Measurements from ENCODE around the gene PCK1.

Gene PCK1

GRCh38 chr20:57570145-57570850 is 9.4 kb downstream of the PCK1 start:
- Mint-ChIP-seq H3K27ac (no peak overlapping the region), H3K27me3 (ENCODE audit: low read depth) (peaks cover 2% of the 10 kb centered on the region), H3K4me3 (no peak overlapping the region), H3K4me1 (ENCODE audit: low read depth) (no peaks in the 10 kb centered on the region), H3K36me3 (ENCODE audit: low read depth) (no peaks in the 10 kb centered on the region), H3K9me3 (no peaks in the 10 kb centered on the region)
- no peak for DNase-seq (ENCODE audit: low spot score)

- Mint-ChIP-seq H3K27ac (no peak overlapping the region), H3K4me3 (no peak overlapping the region), H3K36me3 (ENCODE audit: low read depth) (no peaks in the 10 kb centered on the region), H3K27me3 (ENCODE audit: low read depth) (peaks cover 2% of the 10 kb centered on the region), H3K9me3 (no peaks in the 10 kb centered on the region), H3K4me1 (ENCODE audit: low read depth) (no peaks in the 10 kb centered on the region)
- no peak for DNase-seq (ENCODE audit: low spot score)
Measured at GRCh38 chr20:57570920-57571319, 10.0 kb downstream of the PCK1 start.

GRCh38 chr20:57571782-57572416 is 11.0 kb downstream of the PCK1 start:
- no peak for DNase-seq (ENCODE audit: low spot score)
- H3K9me3 Mint-ChIP-seq, result no peaks in the 10 kb centered on the region
- no peak overlapping the region for H3K4me3 Mint-ChIP-seq
- no peaks in the 10 kb centered on the region for H3K4me1 Mint-ChIP-seq (ENCODE audit: low read depth)
- H3K36me3 Mint-ChIP-seq (ENCODE audit: low read depth), result no peaks in the 10 kb centered on the region
- peaks cover 2% of the 10 kb centered on the region for H3K27me3 Mint-ChIP-seq (ENCODE audit: low read depth)
- H3K27ac Mint-ChIP-seq, result no peak overlapping the region

- DNase-seq (ENCODE audit: low spot score), result no peak
- Mint-ChIP-seq H3K4me1 (ENCODE audit: low read depth) (no peaks in the 10 kb centered on the region), H3K9me3 (no peaks in the 10 kb centered on the region), H3K27me3 (ENCODE audit: low read depth) (peaks cover 2% of the 10 kb centered on the region), H3K27ac (no peak overlapping the region), H3K36me3 (ENCODE audit: low read depth) (no peaks in the 10 kb centered on the region), H3K4me3 (no peak overlapping the region)
Measured at GRCh38 chr20:57573242-57573641, 12.3 kb downstream of the PCK1 start.

GRCh38 chr20:57573894-57574293 is 13.0 kb downstream of the PCK1 start:
- H3K9me3 Mint-ChIP-seq, result no peaks in the 10 kb centered on the region
- no peak overlapping the region for H3K27ac Mint-ChIP-seq
- no peak overlapping the region for H3K4me3 Mint-ChIP-seq
- H3K36me3 Mint-ChIP-seq (ENCODE audit: low read depth), result no peaks in the 10 kb centered on the region
- peaks cover 6% of the 10 kb centered on the region for H3K27me3 Mint-ChIP-seq (ENCODE audit: low read depth)
- DNase-seq (ENCODE audit: low spot score), result no peak
- H3K4me1 Mint-ChIP-seq (ENCODE audit: low read depth), result no peaks in the 10 kb centered on the region

GRCh38 chr20:57574954-57575353 is 14.0 kb downstream of the PCK1 start:
- Mint-ChIP-seq H3K27me3 (ENCODE audit: low read depth) (peaks cover 12% of the 10 kb centered on the region), H3K4me1 (ENCODE audit: low read depth) (no peaks in the 10 kb centered on the region), H3K27ac (no peak overlapping the region), H3K9me3 (no peaks in the 10 kb centered on the region), H3K36me3 (ENCODE audit: low read depth) (no peaks in the 10 kb centered on the region), H3K4me3 (no peak overlapping the region)
- DNase-seq (ENCODE audit: low spot score), result no peak

GRCh38 chr20:57576002-57576401 is 15.1 kb downstream of the PCK1 start:
- Mint-ChIP-seq H3K9me3 (no peaks in the 10 kb centered on the region), H3K4me1 (ENCODE audit: low read depth) (no peaks in the 10 kb centered on the region), H3K27ac (no peak overlapping the region), H3K27me3 (ENCODE audit: low read depth) (peaks cover 16% of the 10 kb centered on the region), H3K4me3 (no peak overlapping the region), H3K36me3 (ENCODE audit: low read depth) (no peaks in the 10 kb centered on the region)
- DNase-seq (ENCODE audit: low spot score), result no peak

GRCh38 chr20:57576617-57577550 is 16.0 kb downstream of the PCK1 start:
- peaks cover 21% of the 10 kb centered on the region for H3K27me3 Mint-ChIP-seq (ENCODE audit: low read depth)
- H3K9me3 Mint-ChIP-seq, result no peaks in the 10 kb centered on the region
- no peak overlapping the region for H3K27ac Mint-ChIP-seq
- no peak overlapping the region for H3K4me3 Mint-ChIP-seq
- H3K4me1 Mint-ChIP-seq (ENCODE audit: low read depth), result no peaks in the 10 kb centered on the region
- no peak for DNase-seq (ENCODE audit: low spot score)
- H3K36me3 Mint-ChIP-seq (ENCODE audit: low read depth), result no peaks in the 10 kb centered on the region

- peaks cover 25% of the 10 kb centered on the region for H3K27me3 Mint-ChIP-seq (ENCODE audit: low read depth)
- no peak overlapping the region for H3K4me3 Mint-ChIP-seq
- DNase-seq (ENCODE audit: low spot score), result no peak
- no peaks in the 10 kb centered on the region for H3K9me3 Mint-ChIP-seq
- H3K27ac Mint-ChIP-seq, result no peak overlapping the region
- no peaks in the 10 kb centered on the region for H3K4me1 Mint-ChIP-seq (ENCODE audit: low read depth)
- no peaks in the 10 kb centered on the region for H3K36me3 Mint-ChIP-seq (ENCODE audit: low read depth)
Measured at GRCh38 chr20:57577679-57578475, 17.0 kb downstream of the PCK1 start.

GRCh38 chr20:57578476-57579165 is 17.7 kb downstream of the PCK1 start:
- H3K27me3 Mint-ChIP-seq (ENCODE audit: low read depth), result peaks cover 25% of the 10 kb centered on the region
- DNase-seq (ENCODE audit: low spot score), result no peak
- H3K36me3 Mint-ChIP-seq (ENCODE audit: low read depth), result no peaks in the 10 kb centered on the region
- no peak overlapping the region for H3K27ac Mint-ChIP-seq
- no peaks in the 10 kb centered on the region for H3K4me1 Mint-ChIP-seq (ENCODE audit: low read depth)
- H3K4me3 Mint-ChIP-seq, result no peak overlapping the region
- H3K9me3 Mint-ChIP-seq, result no peaks in the 10 kb centered on the region

GRCh38 chr20:57579331-57579897 is 18.5 kb downstream of the PCK1 start:
- no peak overlapping the region for H3K4me3 Mint-ChIP-seq
- H3K9me3 Mint-ChIP-seq, result no peaks in the 10 kb centered on the region
- H3K27ac Mint-ChIP-seq, result no peak overlapping the region
- H3K36me3 Mint-ChIP-seq (ENCODE audit: low read depth), result no peaks in the 10 kb centered on the region
- no peaks in the 10 kb centered on the region for H3K4me1 Mint-ChIP-seq (ENCODE audit: low read depth)
- peaks cover 26% of the 10 kb centered on the region for H3K27me3 Mint-ChIP-seq (ENCODE audit: low read depth)
- DNase-seq (ENCODE audit: low spot score), result no peak

- Mint-ChIP-seq H3K9me3 (no peaks in the 10 kb centered on the region), H3K27ac (no peak overlapping the region), H3K4me1 (ENCODE audit: low read depth) (no peaks in the 10 kb centered on the region), H3K4me3 (no peak overlapping the region), H3K27me3 (ENCODE audit: low read depth) (peaks cover 29% of the 10 kb centered on the region), H3K36me3 (ENCODE audit: low read depth) (no peaks in the 10 kb centered on the region)
- DNase-seq (ENCODE audit: low spot score), result no peak
Measured at GRCh38 chr20:57579898-57580447, 19.1 kb downstream of the PCK1 start.

All from T-helper 2 cell treated with Interferon-gamma antibody and Interleukin-4, amounts not matched to agents 5 μg/mL and 100 μg/mL, for 36 hours (primary cell).